Globus pallidus (tissue), 1 donor: Measurements from ENCODE around the gene MGLL.
A peak's percentile ranks its signal among the peaks of the same experiment; 100 is the strongest.

Experiments
- DNase-seq: peaks from one replicate; pipeline ENCODE4 v3.0.0-alpha.2; 2015; ENCODE audit warnings: low spot score

MGLL gene

GRCh38 chr3:127754411-127755304 is 67.7 kb downstream of the MGLL start:
- peak; percentile 43 for DNase-seq

GRCh38 chr3:127753898-127754410 is 68.4 kb downstream of the MGLL start:
- no peak for DNase-seq

DNA sequence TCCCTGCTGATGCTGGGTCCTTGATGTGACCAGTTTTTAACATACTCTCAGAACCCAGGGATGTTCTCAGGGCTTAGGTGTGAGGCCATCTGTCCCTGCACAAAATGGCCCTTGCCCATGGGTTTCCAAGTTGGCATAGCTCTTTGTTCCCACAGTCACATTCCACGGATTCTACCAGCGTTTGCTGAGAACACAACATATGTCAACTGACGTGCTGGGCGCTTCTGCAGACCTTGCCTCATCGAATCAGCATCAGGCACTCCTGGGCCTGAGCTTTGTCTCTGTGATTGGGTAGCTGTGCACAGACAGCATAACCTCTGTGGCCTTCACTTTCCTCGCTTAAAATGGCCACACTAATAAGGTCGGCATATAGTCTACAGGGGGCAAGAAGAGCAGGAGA is 69.0 kb downstream of the MGLL start:
- no peak for DNase-seq

- no peak for DNase-seq
These were observed 70.5 kb downstream of the MGLL start for GRCh38 chr3:127751782-127752181.

- no peak for DNase-seq
These were observed 71.1 kb downstream of the MGLL start for GRCh38 chr3:127751163-127751621.

DNA sequence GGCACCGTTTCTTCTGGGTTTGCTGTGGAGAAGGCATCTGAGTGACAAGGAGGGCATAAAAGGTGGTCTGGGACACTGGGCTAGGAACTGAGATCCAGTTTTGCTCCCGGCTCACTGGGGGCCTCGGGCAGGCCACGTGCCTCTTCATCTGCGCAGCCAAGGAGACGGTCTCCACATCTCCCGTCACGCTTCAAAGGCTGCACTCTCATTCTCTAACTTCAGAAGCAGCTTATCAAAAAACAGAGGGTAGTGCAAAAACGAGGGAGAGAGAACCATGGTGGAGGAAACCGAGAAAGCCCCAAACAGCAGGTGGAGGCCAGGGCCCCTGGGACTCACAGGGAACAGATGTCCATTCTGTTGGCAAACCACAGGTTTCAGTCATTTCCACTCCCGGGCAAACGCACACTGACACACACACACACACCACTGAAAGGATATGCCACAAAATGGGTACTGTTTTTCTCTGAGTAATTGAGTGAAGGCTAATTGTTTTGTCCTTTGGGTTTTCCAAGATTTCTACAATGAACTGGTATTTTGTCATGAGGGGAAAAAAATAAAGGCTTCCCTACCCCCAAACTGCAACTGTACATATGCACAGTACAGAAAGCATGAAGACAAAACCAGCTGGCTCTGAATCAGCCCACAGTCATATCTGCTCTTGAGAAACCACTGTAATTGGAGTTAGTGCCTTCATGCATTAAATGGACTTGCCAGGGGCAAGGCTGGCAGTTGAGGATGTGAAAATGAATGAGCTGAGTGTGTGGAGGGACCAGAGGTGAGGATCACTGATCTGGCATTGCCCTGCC is 71.9 kb downstream of the MGLL start:
- DNase-seq: no peak

GRCh38 chr3:127749787-127750225 is 72.5 kb downstream of the MGLL start:
- no peak for DNase-seq

DNA sequence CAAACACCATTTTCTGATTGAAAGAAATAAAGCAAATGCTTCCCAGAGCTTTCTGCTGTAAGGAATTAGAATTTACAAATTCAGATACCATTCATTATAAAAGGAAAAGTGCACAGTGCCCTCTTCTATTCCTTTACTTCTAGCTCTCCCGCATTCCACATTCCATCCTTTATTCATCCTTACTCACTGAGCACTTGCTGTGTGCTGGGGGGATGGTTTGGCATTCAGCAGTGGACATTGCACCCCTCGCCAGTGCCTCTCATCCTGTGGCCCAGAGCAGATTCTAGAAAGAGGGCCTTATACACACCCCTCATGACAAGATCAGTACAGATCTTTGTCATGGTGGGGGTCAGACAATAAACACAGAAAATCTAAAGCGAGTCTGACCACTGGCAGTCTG is 73.0 kb downstream of the MGLL start:
- DNase-seq: no peak

DNA sequence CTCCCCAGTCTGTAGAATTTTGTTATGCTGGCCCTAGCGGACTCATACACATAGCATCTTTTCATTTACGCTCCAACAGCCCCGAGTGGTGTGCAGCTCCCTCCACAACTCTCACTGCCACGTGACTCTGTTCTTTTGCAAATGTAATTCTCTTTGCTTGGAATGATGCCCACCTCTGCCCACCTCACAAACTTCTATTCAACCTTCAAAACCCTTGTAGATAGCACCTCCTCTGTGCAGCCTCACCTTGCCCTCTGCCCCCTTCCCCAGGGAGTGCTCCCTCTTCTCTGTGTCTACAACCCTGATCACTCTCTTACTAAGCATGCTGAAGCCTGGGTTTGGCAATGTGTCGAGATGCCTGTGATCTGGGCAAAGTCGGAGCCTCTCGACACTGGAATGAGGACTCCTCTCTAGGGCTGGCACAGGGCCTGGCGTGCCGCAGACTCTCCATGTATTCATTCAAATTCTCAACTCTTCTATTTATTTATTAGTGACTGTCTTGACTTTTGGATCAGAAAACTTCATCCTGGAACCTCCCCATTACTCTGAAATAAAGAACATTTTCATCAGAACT is 73.5 kb downstream of the MGLL start:
- no peak for DNase-seq

DNA sequence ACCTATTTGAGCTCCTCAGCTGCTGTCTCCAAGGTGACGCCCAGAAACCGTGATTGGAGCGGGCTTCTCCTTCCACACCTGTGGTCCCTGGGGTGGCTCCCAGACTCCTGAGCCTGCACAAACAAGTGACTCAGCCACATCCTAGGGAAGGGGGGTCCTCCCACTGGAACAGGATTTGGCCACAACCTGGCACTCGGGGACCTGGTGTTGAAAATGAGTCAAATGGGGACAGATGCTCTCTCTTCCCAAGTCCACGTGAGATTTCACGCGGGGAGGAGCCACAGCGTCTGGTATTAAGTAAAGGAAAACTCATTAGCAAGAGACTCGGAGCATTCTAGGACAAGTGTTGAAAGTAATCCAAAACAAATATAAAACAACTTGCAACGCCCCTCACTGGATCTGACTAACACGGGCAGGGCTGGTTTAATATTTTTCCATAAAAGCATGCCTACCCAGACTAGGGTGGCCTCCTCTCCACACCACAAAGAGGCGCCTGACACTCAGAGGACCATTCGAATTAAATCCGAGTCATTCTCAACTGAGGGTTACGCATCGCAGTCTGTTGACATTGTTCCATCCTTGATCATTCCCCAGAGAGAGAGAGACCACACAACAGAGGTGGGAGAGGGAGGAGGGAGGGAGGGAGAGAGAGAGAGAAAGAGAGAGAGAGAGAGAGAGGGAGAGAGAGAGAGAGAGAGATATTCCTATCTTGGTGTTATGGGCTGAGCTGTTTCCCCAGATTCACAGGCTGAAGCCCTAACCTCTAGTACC is 74.4 kb downstream of the MGLL start:
- DNase-seq: no peak

- no peak for DNase-seq
These were observed 75.2 kb downstream of the MGLL start for GRCh38 chr3:127747066-127747465.

GRCh38 chr3:127746400-127747057 is 75.8 kb downstream of the MGLL start:
- DNase-seq: no peak

- DNase-seq: no peak
These were observed 76.5 kb downstream of the MGLL start for GRCh38 chr3:127745656-127746399.

DNA sequence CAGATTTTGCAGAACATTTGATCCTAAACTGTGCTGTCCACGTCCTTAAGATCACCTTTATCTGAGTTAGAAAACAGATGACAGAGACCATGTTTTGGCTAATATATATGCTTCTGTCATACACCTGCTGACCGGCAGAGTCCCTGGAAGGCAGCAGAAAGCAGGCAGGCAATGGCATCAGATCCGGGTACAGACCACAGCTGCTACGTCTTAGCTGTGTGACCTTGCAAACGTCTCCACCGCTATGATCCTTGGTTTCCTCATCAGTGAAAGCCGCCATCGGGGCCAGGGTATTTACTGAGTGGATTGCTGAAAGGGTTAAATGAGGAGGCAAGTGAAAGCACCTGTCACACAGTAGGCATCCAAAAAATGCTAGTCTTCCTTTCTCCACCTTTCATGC is 77.4 kb downstream of the MGLL start:
- DNase-seq: no peak

DNA sequence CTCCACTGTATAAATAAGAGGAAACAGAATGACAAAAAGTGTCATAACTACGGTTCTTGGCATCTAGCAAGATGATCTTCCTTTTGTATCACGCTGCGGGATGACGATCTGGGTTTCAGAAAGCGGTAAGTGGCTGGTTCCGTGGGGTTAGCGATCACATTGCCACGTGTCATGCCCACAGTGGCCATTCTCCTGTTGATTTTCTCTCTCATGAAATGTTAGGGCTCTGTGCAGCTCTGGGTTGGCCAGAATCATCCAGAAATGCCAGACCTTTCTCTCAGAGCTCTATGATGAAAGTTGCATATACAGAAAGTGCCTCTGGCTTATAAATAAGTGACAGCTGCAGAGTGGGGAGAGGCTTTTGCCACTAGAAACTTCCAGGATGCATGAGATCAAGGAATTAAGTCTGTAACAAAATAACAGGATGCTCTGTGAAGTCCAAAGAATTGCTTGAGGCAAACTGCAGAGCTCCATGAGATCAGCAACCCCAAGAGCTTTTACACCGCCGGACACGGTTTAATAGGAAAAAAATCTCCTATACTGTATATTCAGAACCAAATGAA is 78.0 kb downstream of the MGLL start:
- no peak for DNase-seq

DNA sequence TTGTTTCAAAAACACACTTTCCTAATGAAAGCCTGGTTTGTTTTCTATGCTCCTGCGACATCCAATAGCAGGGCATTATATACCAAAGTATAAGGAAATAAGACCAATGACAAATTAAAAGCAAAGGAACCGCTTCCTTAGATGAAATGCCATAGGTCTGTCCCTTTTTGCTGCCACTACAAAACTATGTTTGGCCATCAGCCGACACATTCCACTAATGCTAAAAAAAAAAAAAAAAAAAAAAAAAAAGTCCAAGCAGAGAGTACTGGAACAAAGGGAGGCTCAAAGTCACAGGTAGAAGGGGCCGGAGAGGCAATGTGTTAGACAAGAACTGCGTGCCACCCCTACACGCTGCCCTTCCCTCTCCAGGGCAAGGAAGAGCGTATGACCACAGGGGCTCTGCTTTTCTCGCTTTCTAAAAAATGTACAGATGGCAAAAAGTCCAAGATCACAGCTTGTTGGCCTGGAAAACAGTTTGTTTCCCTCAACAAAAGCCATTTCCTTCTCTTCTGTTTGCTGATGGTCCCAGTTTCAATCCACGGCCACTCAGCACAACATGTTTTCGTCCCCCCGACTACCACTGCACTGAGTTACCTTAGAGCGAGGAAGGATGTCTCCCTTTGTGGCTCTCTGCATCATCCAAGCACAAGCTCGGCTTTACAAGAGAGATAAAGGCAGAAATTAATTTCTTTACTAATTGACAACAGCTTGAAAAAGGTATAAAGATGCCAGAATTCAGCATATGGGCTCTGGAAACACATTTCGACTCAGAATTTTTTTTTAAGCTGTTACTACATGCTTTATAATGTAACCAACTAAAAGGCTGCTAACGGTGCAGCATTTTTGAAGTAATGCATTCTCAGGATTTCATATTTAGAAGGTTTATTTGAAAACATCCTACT is 78.7 kb downstream of the MGLL start:
- no peak for DNase-seq

DNA sequence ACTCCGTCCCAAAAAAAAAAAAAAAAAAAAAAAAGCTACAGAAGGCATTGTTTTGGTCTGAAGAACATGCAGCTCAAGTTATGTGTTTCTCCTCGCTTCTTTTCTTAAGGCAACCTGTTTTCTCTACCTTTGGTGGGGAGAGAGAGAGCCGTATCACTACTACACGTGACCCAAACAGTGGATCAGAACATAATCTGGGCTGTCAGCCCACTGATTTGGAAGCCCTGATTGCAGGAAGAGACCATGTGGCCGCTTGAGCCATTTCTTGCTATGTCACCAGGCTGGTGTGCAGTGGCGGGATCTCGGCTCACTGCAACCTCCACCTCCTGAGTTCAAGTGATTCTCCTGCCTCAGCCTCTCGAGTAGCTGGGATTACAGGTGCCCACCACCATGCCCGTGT is 79.7 kb downstream of the MGLL start:
- no peak for DNase-seq

- no peak for DNase-seq
These were observed 80.6 kb downstream of the MGLL start for GRCh38 chr3:127741690-127742089.

DNA sequence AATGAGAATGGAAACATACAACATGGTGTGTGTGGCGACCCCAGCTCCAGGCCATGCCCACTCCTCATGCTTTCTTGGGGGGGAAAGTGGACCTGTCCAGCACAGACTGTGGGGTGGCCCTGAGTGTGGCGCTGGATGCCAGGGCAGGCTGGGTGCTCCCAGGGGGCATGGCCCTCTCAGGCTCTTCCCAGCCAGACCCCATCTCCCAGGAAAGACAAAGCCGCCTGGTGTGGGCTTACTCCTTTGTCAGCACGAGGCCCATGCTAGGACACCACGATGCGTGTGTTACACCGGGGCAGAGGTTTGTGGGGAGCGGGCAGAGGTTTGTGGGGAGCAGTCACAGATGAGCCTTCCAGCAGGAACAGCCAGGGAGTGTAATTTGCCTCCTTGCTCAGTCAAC is 81.1 kb downstream of the MGLL start:
- no peak for DNase-seq
